Measurements from ENCODE around the gene CHRNG.

CHRNG gene

DNA sequence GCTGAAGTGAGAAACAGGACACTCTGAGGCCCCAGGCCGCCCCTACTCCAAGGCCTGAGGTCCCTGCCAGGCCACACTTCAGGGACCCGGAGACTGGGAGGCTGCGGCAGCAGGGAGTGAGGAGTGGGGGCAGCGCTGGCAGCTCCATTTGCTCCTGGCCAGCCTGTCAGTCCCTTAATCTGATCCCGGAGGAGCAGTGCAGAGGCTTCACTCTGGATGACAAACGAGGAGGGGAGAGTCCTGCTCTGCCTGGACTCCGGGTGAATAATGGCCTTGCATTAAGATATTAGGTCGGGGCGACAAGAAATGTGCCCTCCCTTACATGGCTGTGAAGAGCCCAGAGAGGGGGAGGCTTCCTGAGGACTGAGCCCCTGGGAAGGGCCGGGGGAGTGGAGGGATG is 33.6 kb upstream of the CHRNG start:
- Histone ChIP-seq H3K27me3 (replicated peaks; ENCODE audit: control insufficient read depth, insufficient read depth, low read length, poor library complexity, severe bottlenecking) (peaks cover 15% of the 10 kb centered on the region), H3K9me3 (ENCODE audit: control insufficient read depth, low read length) (no peaks in the 10 kb centered on the region)

DNA sequence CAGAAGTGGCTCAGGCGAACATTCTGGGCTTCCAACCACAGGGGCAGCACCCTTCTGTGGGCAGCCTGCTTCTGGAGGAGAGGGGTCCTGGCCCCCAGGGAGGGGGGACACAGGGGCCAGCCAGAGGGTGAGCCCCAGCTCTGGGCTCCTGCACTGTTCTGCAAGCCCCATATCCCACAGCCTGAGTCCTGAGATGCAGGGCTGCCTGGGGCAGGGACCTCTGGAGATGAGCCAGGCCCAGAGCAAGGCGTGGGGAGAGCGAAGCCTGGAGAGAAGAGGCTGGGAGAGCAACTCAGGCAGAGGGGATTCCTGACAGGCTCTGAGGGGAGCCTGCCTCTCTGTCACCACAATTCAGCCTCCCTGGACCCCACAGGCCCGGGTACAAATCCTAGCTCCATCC is 32.8 kb upstream of the CHRNG start:
- H3K4me1 ChIP-seq (ENCODE audit: control insufficient read depth, insufficient read depth, low read length, poor library complexity, severe bottlenecking): peaks cover 4% of the 10 kb centered on the region
- H3K27ac ChIP-seq (ENCODE audit: insufficient read depth, low read length, poor library complexity, severe bottlenecking): no peak overlapping the region
- no peak overlapping the region for H3K4me3 ChIP-seq (ENCODE audit: insufficient read depth, low read depth, low read length, poor library complexity, severe bottlenecking)
- H3K27me3 ChIP-seq (replicated peaks; ENCODE audit: control insufficient read depth, insufficient read depth, low read length, poor library complexity, severe bottlenecking): peaks cover 13% of the 10 kb centered on the region
- H3K9me3 ChIP-seq (ENCODE audit: control insufficient read depth, low read length): no peaks in the 10 kb centered on the region
- H3K36me3 ChIP-seq (ENCODE audit: control insufficient read depth, insufficient read depth, low read length): no peaks in the 10 kb centered on the region
- DNase-seq: no peak

More for the DNA sequence above, 33.6 kb upstream of the CHRNG start:
- no peak for DNase-seq
- H3K4me3 ChIP-seq (ENCODE audit: insufficient read depth, low read depth, low read length, poor library complexity, severe bottlenecking): no peak overlapping the region
- peaks cover 4% of the 10 kb centered on the region for H3K4me1 ChIP-seq (ENCODE audit: control insufficient read depth, insufficient read depth, low read length, poor library complexity, severe bottlenecking)
- no peak overlapping the region for H3K27ac ChIP-seq (ENCODE audit: insufficient read depth, low read length, poor library complexity, severe bottlenecking)
- H3K36me3 ChIP-seq (ENCODE audit: control insufficient read depth, insufficient read depth, low read length): no peaks in the 10 kb centered on the region

DNA sequence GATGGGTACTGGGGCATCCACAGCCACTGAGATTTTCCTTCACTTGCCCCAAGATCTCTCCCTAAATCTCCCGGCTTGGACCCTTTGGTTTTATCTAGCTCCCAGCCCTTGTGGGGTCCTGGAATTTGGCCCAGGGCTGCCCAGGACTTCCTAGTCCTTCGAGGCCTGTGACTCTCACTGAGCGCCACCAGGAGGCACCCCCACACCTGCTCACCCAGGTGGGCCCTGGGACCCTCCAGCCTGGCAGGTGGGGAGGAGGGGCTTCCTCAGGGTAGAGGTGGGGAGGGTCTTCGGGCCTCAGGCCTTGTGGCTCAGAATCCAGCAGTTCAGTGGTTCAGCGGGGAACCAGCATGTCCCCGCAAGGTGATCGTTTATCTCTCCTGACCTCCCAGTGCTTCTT is 31.2 kb upstream of the CHRNG start:
- H3K4me1 ChIP-seq (ENCODE audit: control insufficient read depth, insufficient read depth, low read length, poor library complexity, severe bottlenecking): no peaks in the 10 kb centered on the region
- no peak overlapping the region for H3K27ac ChIP-seq (ENCODE audit: insufficient read depth, low read length, poor library complexity, severe bottlenecking)
- no peaks in the 10 kb centered on the region for H3K9me3 ChIP-seq (ENCODE audit: control insufficient read depth, low read length)
- no peaks in the 10 kb centered on the region for H3K36me3 ChIP-seq (ENCODE audit: control insufficient read depth, insufficient read depth, low read length)
- H3K27me3 ChIP-seq (replicated peaks; ENCODE audit: control insufficient read depth, insufficient read depth, low read length, poor library complexity, severe bottlenecking): peaks cover 6% of the 10 kb centered on the region
- no peak overlapping the region for H3K4me3 ChIP-seq (ENCODE audit: insufficient read depth, low read depth, low read length, poor library complexity, severe bottlenecking)
- no peak for DNase-seq

DNA sequence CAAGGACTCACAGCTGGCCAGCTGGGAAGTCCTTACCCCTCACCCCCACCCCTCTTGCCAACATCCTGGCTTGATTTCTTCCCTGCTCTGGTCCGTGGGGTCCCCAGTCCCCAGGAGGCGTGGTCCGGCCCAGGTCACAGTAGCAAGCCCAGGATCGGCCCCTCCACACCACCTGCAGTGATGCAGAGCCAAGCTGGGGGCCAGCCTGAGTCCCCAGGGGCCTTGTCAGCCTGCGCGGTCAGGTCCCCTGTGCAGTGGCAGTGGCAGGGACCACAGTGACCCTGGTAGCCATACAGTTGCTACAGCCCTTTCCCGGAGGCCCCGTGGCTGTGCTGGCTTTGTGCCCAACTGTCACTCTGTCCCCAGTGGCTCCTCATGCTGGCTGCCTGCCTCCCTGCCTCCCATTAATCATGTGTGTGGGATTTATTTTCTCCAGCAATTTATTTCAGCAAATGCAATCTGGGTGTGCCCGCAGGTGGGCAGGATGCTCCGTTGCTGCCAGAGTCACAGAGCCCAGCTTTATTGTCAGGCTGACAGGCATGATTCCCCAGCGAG is 28.1 kb upstream of the CHRNG start:
- H3K36me3 ChIP-seq (ENCODE audit: control insufficient read depth, insufficient read depth, low read length): no peaks in the 10 kb centered on the region
- no peak for DNase-seq
- H3K4me3 ChIP-seq (ENCODE audit: insufficient read depth, low read depth, low read length, poor library complexity, severe bottlenecking): no peak overlapping the region
- no peaks in the 10 kb centered on the region for H3K9me3 ChIP-seq (ENCODE audit: control insufficient read depth, low read length)
- H3K27me3 ChIP-seq (replicated peaks; ENCODE audit: control insufficient read depth, insufficient read depth, low read length, poor library complexity, severe bottlenecking): no peaks in the 10 kb centered on the region
- H3K27ac ChIP-seq (ENCODE audit: insufficient read depth, low read length, poor library complexity, severe bottlenecking): no peak overlapping the region
- no peaks in the 10 kb centered on the region for H3K4me1 ChIP-seq (ENCODE audit: control insufficient read depth, insufficient read depth, low read length, poor library complexity, severe bottlenecking)

DNA sequence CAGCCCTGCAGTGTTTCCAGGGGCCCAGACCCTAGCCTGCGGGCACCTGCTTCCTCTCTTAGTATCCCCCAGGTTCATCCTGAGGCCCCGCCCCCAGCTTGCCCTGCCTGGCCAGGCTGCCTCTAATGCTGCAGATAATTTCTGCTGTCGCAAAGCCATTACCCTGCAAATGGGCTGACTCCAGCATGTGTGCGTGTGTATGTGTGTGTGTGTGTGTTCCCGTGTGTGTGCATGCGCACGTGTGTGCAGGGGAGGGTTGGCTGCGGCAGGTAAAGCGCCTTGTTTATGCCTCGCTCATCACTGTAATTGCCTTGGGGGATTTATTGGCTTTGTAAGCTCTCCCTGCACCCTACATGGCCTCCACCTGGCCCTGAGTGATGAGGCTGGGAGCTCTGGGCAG is 26.9 kb upstream of the CHRNG start:
- Histone ChIP-seq H3K36me3 (ENCODE audit: control insufficient read depth, insufficient read depth, low read length) (no peaks in the 10 kb centered on the region), H3K4me3 (ENCODE audit: insufficient read depth, low read depth, low read length, poor library complexity, severe bottlenecking) (no peak overlapping the region), H3K4me1 (ENCODE audit: control insufficient read depth, insufficient read depth, low read length, poor library complexity, severe bottlenecking) (no peaks in the 10 kb centered on the region), H3K27ac (ENCODE audit: insufficient read depth, low read length, poor library complexity, severe bottlenecking) (no peak overlapping the region), H3K27me3 (replicated peaks; ENCODE audit: control insufficient read depth, insufficient read depth, low read length, poor library complexity, severe bottlenecking) (no peaks in the 10 kb centered on the region), H3K9me3 (ENCODE audit: control insufficient read depth, low read length) (no peaks in the 10 kb centered on the region)
- no peak for DNase-seq

DNA sequence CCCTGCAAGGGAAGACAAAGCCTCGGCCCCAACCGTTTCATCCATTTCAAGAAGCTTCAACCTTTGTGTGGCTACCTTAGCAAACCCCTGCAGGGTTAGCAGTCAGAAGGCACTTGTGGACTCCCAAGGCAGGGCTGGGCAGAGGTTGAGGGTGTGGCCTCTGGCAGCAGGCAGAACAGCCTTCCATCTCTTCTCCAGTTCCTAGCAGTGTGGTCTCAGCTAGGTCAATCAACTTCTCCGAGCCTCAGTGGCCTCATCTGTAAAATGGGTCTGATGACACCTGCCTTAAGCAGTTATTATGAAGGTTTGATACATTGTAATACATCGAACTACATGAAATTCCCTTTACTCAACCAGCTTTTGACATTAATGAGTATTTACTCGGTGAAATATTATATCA is 26.1 kb upstream of the CHRNG start:
- Histone ChIP-seq H3K27ac (ENCODE audit: insufficient read depth, low read length, poor library complexity, severe bottlenecking) (no peak overlapping the region), H3K27me3 (replicated peaks; ENCODE audit: control insufficient read depth, insufficient read depth, low read length, poor library complexity, severe bottlenecking) (no peaks in the 10 kb centered on the region), H3K9me3 (ENCODE audit: control insufficient read depth, low read length) (no peaks in the 10 kb centered on the region), H3K4me1 (ENCODE audit: control insufficient read depth, insufficient read depth, low read length, poor library complexity, severe bottlenecking) (no peaks in the 10 kb centered on the region), H3K4me3 (ENCODE audit: insufficient read depth, low read depth, low read length, poor library complexity, severe bottlenecking) (no peak overlapping the region), H3K36me3 (ENCODE audit: control insufficient read depth, insufficient read depth, low read length) (no peaks in the 10 kb centered on the region)
- DNase-seq: no peak

DNA sequence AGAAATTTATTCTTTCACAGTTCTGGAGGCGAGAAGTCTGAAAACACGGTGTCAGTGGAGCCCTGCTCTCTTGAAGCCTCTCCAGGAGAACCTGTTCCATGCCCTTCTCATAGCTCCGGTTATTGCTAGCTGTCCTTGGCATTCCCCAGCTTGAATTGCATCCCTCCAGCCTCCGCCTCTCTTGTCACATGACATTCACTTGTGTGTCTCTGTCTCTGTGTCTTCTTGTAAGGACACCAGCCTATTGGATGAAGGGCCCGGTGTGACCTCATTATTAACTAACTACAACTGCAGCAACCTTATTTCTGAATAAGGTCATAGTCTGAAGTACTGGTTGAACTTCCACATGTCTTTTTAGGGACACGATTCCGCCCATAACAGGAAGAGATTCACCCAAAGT is 23.9 kb upstream of the CHRNG start:
- no peak overlapping the region for H3K27ac ChIP-seq (ENCODE audit: insufficient read depth, low read length, poor library complexity, severe bottlenecking)
- no peaks in the 10 kb centered on the region for H3K4me1 ChIP-seq (ENCODE audit: control insufficient read depth, insufficient read depth, low read length, poor library complexity, severe bottlenecking)
- H3K27me3 ChIP-seq (replicated peaks; ENCODE audit: control insufficient read depth, insufficient read depth, low read length, poor library complexity, severe bottlenecking): no peaks in the 10 kb centered on the region
- H3K4me3 ChIP-seq (ENCODE audit: insufficient read depth, low read depth, low read length, poor library complexity, severe bottlenecking): no peak overlapping the region
- no peaks in the 10 kb centered on the region for H3K36me3 ChIP-seq (ENCODE audit: control insufficient read depth, insufficient read depth, low read length)
- no peaks in the 10 kb centered on the region for H3K9me3 ChIP-seq (ENCODE audit: control insufficient read depth, low read length)
- DNase-seq: no peak

DNA sequence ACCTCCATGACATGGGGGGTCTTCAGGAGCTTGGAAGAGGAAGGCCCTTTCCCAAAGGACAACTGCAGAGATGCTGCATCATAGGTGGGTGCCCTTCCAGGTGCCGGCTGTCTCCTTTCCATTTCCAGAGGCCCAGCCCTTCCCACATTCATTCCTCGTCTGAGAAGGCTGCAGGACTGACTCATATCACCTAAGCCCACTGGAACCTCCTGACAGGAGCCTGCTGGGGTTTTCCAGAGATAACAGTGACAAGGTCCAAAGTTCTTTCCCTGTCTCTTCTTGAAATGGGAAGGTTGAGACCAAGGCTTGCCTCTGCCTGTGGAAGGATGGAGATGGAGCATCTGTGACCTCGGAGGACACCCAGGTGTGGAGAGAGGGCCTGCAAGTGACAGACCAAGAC is 22.9 kb upstream of the CHRNG start:
- peaks cover 4% of the 10 kb centered on the region for H3K27me3 ChIP-seq (replicated peaks; ENCODE audit: control insufficient read depth, insufficient read depth, low read length, poor library complexity, severe bottlenecking)
- H3K4me3 ChIP-seq (ENCODE audit: insufficient read depth, low read depth, low read length, poor library complexity, severe bottlenecking): no peak overlapping the region

DNA sequence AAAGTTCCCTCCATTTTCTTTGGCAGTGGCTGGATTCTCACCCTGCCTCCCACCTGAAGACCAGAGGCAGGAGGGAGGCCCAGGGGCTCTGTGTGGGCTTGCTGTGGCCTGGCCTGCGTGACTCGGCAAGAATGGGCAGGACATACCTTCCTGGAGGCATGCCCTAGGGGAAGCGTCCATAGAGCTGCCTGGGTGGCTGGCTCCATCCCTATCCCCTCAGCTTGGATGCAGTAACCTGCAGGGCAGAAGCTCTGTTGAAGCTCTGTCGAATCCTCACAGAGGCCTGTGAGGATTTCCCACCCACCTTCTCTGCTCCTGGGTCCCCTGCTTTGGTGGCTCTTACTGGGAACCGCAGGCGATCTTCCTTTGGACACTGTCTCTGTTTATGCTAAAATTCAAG is 20.6 kb upstream of the CHRNG start:
- DNase-seq: no peak
- H3K36me3 ChIP-seq (ENCODE audit: control insufficient read depth, insufficient read depth, low read length): no peaks in the 10 kb centered on the region
- H3K4me1 ChIP-seq (ENCODE audit: control insufficient read depth, insufficient read depth, low read length, poor library complexity, severe bottlenecking): peaks cover 22% of the 10 kb centered on the region
- H3K4me3 ChIP-seq (ENCODE audit: insufficient read depth, low read depth, low read length, poor library complexity, severe bottlenecking): no peak overlapping the region
- H3K9me3 ChIP-seq (ENCODE audit: control insufficient read depth, low read length): no peaks in the 10 kb centered on the region
- H3K27me3 ChIP-seq (replicated peaks; ENCODE audit: control insufficient read depth, insufficient read depth, low read length, poor library complexity, severe bottlenecking): peaks cover 26% of the 10 kb centered on the region
- H3K27ac ChIP-seq (ENCODE audit: insufficient read depth, low read length, poor library complexity, severe bottlenecking): no peak overlapping the region

More for the DNA sequence above, 22.9 kb upstream of the CHRNG start:
- no peak overlapping the region for H3K27ac ChIP-seq (ENCODE audit: insufficient read depth, low read length, poor library complexity, severe bottlenecking)
- H3K9me3 ChIP-seq (ENCODE audit: control insufficient read depth, low read length): no peaks in the 10 kb centered on the region
- H3K36me3 ChIP-seq (ENCODE audit: control insufficient read depth, insufficient read depth, low read length): no peaks in the 10 kb centered on the region
- peaks cover under 1% of the 10 kb centered on the region for H3K4me1 ChIP-seq (ENCODE audit: control insufficient read depth, insufficient read depth, low read length, poor library complexity, severe bottlenecking)
- no peak for DNase-seq

DNA sequence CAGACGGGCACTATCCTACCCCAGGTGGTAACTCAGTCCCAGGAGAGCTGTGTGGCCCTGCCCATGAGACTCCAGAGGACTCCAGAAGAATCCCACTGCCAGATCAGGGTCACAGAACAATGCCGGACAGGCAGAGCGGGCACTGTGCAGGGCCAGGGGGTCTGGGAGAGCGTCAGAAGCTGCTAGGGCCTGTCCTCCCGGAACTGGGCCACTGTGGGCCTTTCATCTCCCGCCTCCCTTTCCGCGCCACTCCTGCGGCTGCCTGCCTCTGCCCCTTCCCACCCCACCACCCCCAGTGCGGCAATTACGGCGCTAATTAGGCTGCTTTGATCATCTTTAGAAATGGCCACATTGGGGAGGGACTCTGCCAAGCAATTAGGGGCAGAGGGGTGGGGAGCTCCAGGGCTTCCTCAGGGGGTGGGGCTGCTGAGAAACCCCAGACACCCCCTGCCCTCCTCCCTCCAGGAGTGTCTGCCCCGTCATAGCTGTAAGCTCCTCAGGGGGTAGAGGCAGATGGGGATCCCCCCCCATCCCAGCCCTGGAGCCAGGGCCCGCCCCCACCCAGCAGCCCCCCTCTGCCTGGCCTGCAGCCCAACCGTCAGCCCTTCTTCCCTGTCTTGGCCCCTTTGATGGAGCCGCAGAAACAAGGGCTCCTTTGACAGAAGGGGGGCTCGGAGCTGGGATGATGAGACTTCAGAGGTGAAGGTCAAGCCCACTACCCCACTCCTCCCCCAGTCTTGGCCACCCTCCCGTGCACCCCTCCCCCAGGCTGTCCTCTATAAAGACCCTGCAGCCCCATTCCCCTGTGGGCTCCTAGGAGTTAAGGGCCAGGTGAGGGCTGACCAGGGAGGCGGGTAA is 19.7 kb upstream of the CHRNG start, which contains the start of gene PRSS56:
TSS of gene PRSS56 (plus strand) at position 808 of the 858 bp plus-strand sequence. CDS start 211 bp downstream, outside the sequence.
- Histone ChIP-seq H3K9me3 (ENCODE audit: control insufficient read depth, low read length) (no peaks in the 10 kb centered on the region), H3K4me3 (ENCODE audit: insufficient read depth, low read depth, low read length, poor library complexity, severe bottlenecking) (no peak within 1 kb of the TSS), H3K36me3 (ENCODE audit: control insufficient read depth, insufficient read depth, low read length) (no peaks in the 10 kb centered on the region), H3K4me1 (ENCODE audit: control insufficient read depth, insufficient read depth, low read length, poor library complexity, severe bottlenecking) (peaks cover 27% of the 10 kb centered on the region), H3K27ac (ENCODE audit: insufficient read depth, low read length, poor library complexity, severe bottlenecking) (no peak within 1 kb of the TSS), H3K27me3 (replicated peaks; ENCODE audit: control insufficient read depth, insufficient read depth, low read length, poor library complexity, severe bottlenecking) (peaks cover 36% of the 10 kb centered on the region)
- no peak for DNase-seq
